Activated naive CD8-positive, alpha-beta T cell treated with anti-CD3 and anti-CD28 coated beads, Interleukin-2, amount 50 U/mL, for 24 hours (primary cell): ENCODE measurements around the gene CDCA4.
"Not testable (repeated sequence)": the region's sequence is repeated elsewhere in the genome, so short reads cannot be mapped to it uniquely, and the experiment has no call there.

Experiments
- ATAC-seq: fragments of 150-1000 bp; cut with Tn5 transposase; one replicate; pipeline ENCODE4 v1.10.0; 2021
- DNase-seq: peaks from one replicate; pipeline ENCODE4 v3.0.0; 2021
- H3K27ac Mint-ChIP-seq: one replicate; pipeline ENCODE4 v1.8.0; 2021; ENCODE audit warnings: mild to moderate bottlenecking, mixed read lengths
- H3K27me3 Mint-ChIP-seq: one replicate; pipeline ENCODE4 v1.8.0; 2021; ENCODE audit warnings: mixed read lengths
- H3K36me3 Mint-ChIP-seq: one replicate; pipeline ENCODE4 v1.8.0; 2021; ENCODE audit warnings: low read depth, mixed read lengths
- H3K4me1 Mint-ChIP-seq: one replicate; pipeline ENCODE4 v1.8.0; 2021; ENCODE audit warnings: mixed read lengths
- H3K4me3 Mint-ChIP-seq: one replicate; pipeline ENCODE4 v1.8.0; 2021; ENCODE audit warnings: mild to moderate bottlenecking, moderate library complexity, mixed read lengths
- H3K9me3 Mint-ChIP-seq: one replicate; pipeline ENCODE4 v1.8.0; 2021; ENCODE audit warnings: mixed read lengths

The CDCA4 gene

DNA sequence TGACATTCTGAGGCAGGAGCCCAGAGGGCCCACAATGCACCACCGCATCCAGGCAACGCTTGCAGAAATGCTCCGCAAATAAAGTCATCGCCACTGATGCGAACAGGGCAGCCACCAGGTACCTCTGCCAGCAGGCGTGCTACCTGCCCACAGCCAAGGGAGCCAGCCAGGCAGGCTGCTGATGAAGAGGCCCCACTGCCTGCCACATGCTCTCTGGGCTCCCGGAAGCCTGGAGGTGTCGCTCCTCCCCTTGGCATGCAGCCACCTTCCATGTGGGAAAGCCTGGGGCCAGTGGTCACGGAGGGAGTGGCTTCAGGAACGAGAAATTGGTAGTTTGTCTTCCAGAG lies 29.6 kb upstream of the CDCA4 start:
- ATAC-seq = no peak
- DNase-seq = no peak
- Mint-ChIP-seq H3K4me1 (peaks cover 6% of the 10 kb centered on the region), H3K9me3 (no peaks in the 10 kb centered on the region), H3K27ac (no peak overlapping the region), H3K36me3 (peaks cover 33% of the 10 kb centered on the region), H3K4me3 (no peak overlapping the region), H3K27me3 (no peaks in the 10 kb centered on the region)

DNA sequence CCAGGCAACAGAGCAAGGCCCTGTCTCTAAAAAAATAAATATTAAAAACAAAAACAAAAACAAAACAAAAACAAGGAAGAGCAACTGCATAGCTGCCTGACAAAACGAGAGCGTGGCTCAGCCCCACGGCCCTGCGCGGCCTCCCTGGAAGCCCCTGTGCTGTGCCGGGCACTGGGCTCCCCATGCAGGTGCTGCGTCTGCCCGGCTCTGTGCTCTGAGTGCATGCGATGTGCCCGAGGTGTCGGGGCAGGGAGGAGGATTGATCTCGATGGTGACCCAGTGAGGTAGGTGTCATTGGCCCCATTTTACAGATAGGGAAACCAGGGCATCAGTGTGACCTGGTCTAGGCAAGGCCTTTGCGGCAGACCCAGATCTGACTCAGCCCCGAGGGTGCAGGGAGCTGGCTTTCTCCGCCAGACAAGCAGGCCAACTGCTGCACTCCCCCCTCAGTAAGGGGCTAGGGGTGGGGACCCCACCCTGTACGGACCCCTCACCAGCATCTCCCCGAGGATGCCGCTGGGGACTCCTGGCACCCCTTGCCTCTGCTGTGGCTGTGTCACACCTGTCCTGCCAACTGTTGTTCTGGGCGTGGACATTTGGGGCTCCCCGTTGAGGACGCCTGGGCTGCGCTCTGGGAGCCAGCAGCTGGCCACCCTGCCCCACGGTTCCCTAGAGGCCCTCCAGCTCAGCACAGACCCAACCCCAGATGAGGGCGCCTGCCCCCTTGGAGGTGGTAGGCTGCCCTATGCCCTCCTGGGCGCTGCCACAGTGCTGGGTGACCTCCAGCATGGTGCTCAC lies 29.1 kb upstream of the CDCA4 start:
- Mint-ChIP-seq H3K4me3 (no peak overlapping the region), H3K36me3 (peaks cover 29% of the 10 kb centered on the region), H3K4me1 (peaks cover 8% of the 10 kb centered on the region), H3K9me3 (no peaks in the 10 kb centered on the region), H3K27ac (no peak overlapping the region), H3K27me3 (peaks cover under 1% of the 10 kb centered on the region)
- DNase-seq (no peak), ATAC-seq (no peak)

DNA sequence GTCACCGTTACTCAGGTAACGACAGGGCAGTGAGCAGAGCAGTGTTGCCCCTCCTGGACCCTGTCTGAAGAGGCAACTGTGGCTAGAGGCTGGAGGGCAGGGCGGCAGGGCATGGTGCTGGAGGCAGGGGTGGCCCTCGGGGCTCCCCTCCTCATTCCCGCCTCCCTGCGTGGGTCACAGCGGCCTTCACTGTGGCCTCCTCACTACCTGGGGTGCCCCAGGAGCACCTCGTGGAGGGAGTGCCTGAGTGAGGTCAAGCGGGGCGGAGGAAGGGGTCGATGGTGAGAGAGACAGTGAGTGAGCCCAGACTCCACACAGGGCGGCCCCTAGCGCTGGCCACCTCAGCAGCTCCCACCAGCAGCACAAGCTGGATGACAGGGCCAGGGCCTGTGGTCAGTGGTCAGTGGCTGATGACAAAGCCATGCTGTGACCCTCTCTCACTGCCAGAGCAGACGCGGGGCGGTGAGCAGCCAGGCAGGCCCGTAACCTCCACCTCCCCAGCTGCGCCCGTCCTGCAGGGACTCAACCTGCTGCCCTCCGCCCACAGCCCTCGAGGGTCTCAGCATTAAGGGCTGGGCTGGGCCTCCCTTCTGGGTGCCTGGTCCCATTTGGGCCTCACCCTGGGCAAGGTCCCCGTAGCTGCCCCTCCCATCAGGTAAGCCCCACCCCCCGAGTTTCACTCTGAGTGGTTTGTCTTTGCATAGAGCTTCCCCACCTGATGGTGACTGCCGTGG lies 26.6 kb upstream of the CDCA4 start:
- ATAC-seq = no peak
- no peak overlapping the region for H3K4me3 Mint-ChIP-seq
- peaks cover 10% of the 10 kb centered on the region for H3K27me3 Mint-ChIP-seq
- DNase-seq = no peak
- H3K9me3 Mint-ChIP-seq = no peaks in the 10 kb centered on the region
- no peak overlapping the region for H3K27ac Mint-ChIP-seq
- H3K36me3 Mint-ChIP-seq = peaks cover 20% of the 10 kb centered on the region
- peaks cover 12% of the 10 kb centered on the region for H3K4me1 Mint-ChIP-seq

DNA sequence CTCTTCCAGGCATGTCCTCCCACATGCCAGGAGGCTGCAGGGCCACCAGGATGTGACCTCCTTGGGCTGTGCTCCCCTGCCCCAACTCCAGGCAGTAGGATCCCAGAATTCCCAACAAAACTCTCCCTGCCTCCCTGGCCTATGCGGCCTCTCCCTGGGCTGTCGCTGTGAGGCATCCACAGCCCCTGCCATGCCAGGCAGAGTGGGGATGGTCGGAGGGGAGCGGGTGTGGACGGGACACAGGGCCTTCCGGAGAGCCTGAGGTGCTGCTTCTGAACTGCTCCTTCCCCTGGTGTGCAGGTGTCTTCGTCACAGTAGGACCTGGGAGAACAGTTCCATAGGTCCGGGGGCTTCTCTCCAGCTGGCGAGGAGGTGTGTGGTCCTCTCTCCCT lies 26.0 kb upstream of the CDCA4 start:
- no peak for ATAC-seq
- peaks cover 12% of the 10 kb centered on the region for H3K4me1 Mint-ChIP-seq
- H3K27ac Mint-ChIP-seq = no peak overlapping the region
- H3K4me3 Mint-ChIP-seq = no peak overlapping the region
- H3K36me3 Mint-ChIP-seq = peaks cover 17% of the 10 kb centered on the region
- DNase-seq = no peak
- H3K27me3 Mint-ChIP-seq = peaks cover 10% of the 10 kb centered on the region
- no peaks in the 10 kb centered on the region for H3K9me3 Mint-ChIP-seq

DNA sequence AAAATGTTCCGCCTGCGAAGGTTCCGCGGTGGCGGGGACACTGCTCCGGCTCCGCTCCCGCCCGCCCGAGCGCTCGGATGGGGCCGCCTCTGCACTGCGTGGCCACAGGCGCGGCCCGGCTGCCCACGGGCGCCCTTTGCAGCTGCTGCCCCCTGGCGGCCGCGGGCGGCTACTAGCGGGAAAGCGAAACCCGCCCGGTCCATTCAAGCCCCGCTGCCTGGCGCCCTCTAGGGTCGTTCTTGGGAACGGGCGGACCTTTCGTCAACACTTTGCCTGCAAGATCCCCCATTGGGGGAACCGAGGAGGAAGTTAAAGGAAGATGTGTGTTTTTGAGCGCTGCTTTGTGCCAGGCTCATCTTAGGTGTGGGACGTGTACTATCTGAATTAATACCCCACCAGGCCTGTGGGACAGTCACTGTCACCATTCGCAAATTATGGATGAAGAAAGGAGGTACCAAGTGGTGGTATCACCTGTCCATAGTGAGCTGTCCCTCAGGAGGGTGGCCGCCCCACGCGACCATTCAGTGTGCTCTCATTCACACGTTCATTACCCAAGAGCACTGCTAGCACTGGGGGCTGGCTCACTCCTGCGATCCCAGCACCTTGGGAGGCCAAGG lies 24.9 kb upstream of the CDCA4 start:
- no peak overlapping the region for H3K27ac Mint-ChIP-seq
- DNase-seq = peak; percentile 97
- peaks cover 8% of the 10 kb centered on the region for H3K36me3 Mint-ChIP-seq
- peaks cover 10% of the 10 kb centered on the region for H3K27me3 Mint-ChIP-seq
- peak; percentile 87 for ATAC-seq
- H3K9me3 Mint-ChIP-seq = no peaks in the 10 kb centered on the region
- H3K4me1 Mint-ChIP-seq = peaks cover 12% of the 10 kb centered on the region
- no peak overlapping the region for H3K4me3 Mint-ChIP-seq

DNA sequence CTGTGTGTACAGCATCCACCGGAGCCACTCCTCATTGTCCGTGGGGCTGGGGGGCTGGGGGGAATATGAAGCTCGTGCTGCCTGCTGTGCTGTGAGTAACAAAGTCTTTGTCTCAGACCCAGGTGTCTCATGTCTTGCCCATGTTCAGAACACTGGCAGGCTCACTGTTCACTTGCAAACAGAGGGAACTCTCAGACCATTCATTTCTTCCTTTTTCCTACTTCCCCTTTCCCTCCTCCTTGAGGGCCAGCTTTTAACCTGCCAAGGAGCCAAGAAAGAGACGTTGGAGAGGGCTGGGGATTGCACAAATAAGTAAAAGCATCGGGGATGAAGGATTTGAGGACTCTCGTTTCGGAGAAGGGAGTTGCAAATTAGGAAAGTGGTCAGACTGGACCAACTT lies 22.8 kb upstream of the CDCA4 start:
- H3K27me3 Mint-ChIP-seq = peaks cover 10% of the 10 kb centered on the region
- H3K9me3 Mint-ChIP-seq = no peaks in the 10 kb centered on the region
- no peaks in the 10 kb centered on the region for H3K36me3 Mint-ChIP-seq
- ATAC-seq (no peak), DNase-seq (no peak)
- H3K4me1 Mint-ChIP-seq = peaks cover 12% of the 10 kb centered on the region
- H3K4me3 Mint-ChIP-seq = no peak overlapping the region
- no peak overlapping the region for H3K27ac Mint-ChIP-seq

DNA sequence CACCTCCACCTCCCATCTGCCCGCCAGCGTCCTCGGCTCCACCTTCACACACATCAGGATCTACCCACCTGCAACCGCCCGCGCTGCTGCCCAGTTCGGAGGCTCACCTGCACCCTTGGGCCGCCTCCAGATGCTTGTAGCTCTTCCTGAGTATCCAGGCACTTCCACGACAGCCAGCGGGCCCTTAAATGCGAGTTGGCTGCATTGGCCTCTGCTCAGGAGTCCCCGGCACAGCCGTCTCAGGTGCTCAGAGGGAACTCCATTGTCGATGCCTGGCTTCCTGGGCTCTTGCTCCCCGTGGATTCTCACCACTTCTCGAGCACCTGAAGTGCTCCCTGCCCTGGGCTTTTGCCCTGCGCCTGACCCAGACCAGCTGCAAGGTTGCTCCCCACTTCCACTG lies 21.9 kb upstream of the CDCA4 start:
- H3K36me3 Mint-ChIP-seq = no peaks in the 10 kb centered on the region
- DNase-seq = no peak
- H3K4me3 Mint-ChIP-seq = no peak overlapping the region
- peaks cover 12% of the 10 kb centered on the region for H3K4me1 Mint-ChIP-seq
- no peak for ATAC-seq
- no peak overlapping the region for H3K27ac Mint-ChIP-seq
- no peaks in the 10 kb centered on the region for H3K9me3 Mint-ChIP-seq
- H3K27me3 Mint-ChIP-seq = peaks cover 10% of the 10 kb centered on the region

DNA sequence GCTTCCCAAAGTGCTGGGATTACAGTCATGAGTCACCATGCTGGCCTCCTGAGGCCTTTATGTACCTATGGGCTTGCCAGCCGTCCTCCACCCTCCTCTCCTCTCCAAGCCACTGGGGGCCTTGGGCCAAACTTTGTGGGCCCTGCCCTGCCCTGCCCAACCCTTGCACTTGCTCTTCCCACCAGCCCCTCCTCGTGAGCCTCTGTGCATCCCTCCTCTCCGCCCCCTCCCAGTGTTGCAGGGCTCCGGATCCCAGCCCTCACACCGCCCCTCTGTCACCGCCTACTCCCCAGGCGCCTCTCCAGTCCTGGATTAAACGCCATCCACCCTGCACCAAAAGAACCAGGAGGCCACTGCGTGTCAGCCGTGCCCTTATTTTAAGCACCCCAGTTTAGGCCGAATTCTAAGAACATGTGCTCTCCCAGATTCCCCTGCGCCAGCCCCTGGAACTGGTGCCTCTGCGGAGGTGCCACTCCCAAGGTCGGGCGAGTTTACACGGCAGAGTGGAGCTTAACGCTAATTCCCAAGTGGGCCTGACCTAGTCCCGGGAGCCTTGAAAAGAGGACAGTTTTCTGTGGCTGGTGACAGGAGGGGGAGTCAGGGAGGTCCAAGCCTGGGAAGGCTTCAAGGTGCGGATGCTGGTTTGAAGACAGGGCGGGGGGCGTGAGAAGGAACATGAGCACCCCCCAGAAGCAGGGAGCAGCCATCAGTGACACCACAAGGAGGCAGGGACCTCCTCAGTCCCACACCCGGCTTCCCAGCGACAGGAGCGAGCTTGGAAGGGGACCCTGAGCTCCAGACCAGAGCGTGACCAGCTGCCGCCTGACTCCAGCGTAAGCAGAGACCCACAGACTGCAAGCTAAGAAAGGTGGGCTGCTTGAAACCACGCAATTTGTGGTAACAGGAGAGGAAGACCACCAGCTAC lies 21.2 kb upstream of the CDCA4 start:
- DNase-seq (no peak), ATAC-seq (no peak)
- Mint-ChIP-seq H3K4me3 (no peak overlapping the region), H3K36me3 (no peaks in the 10 kb centered on the region), H3K9me3 (no peaks in the 10 kb centered on the region), H3K27me3 (peaks cover 10% of the 10 kb centered on the region), H3K27ac (no peak overlapping the region), H3K4me1 (peaks cover 12% of the 10 kb centered on the region)

DNA sequence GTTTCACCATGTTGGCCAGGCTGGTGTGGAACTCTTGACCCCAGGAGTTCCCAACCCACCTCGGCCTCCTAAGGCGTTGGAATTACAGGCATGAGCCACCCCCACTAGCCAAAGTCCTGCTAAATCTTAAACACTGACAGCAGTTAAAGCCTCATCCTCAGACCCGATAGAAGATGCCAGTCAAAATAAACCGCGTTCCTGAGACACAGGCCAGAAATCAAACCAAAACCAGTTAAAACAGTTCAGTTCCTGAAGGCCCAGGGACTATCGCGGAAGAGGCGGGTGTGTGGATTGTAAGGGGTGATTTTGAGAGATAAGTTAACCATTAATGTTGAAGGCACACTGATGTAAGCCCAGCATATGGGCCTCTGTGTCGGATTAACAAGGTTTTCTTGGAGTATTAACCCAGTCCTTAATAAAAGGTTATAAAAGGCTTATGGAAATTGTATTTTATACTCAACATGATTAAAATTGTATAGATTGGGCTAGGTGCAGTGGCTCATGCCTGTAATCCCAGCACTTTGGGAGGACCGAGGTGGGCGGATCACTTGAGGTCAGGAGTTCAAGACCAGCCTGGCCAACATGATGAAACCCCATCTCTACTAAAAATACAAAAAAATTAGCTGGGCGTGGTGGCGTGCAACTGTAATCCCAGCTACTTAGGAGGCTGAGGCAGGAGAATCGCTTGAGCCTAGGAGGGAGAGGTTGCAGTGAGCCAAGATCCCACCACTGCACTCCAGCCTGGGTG lies 18.7 kb upstream of the CDCA4 start:
- ATAC-seq = no peak
- no peak for DNase-seq
- Mint-ChIP-seq H3K27me3 (peaks cover 6% of the 10 kb centered on the region), H3K36me3 (no peaks in the 10 kb centered on the region), H3K4me1 (peaks cover 2% of the 10 kb centered on the region), H3K9me3 (no peaks in the 10 kb centered on the region), H3K4me3 (no peak overlapping the region), H3K27ac (no peak overlapping the region)

DNA sequence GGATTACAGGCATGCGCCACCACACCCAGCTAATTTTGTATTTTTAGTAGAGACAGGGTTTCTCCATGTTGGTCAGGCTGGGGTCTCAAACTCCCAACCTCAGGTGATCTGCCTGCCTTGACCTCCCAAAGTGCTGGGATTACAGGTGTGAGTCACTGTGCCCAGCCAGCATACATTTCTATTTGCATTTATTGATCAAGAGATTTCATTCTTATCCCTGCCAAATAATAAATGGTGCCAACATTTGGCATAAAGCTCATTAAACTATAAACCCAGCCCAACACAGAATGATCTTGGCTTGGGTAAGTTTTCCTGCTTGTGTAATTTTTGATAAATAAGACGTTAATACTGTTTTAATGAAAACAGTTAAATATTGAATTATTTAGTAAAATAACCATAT lies 14.7 kb upstream of the CDCA4 start:
- not testable (repeated sequence) for H3K27me3 Mint-ChIP-seq, H3K4me3 Mint-ChIP-seq, H3K27ac Mint-ChIP-seq, H3K9me3 Mint-ChIP-seq, DNase-seq, H3K36me3 Mint-ChIP-seq, ATAC-seq
- peaks cover 17% of the 10 kb centered on the region for H3K4me1 Mint-ChIP-seq

DNA sequence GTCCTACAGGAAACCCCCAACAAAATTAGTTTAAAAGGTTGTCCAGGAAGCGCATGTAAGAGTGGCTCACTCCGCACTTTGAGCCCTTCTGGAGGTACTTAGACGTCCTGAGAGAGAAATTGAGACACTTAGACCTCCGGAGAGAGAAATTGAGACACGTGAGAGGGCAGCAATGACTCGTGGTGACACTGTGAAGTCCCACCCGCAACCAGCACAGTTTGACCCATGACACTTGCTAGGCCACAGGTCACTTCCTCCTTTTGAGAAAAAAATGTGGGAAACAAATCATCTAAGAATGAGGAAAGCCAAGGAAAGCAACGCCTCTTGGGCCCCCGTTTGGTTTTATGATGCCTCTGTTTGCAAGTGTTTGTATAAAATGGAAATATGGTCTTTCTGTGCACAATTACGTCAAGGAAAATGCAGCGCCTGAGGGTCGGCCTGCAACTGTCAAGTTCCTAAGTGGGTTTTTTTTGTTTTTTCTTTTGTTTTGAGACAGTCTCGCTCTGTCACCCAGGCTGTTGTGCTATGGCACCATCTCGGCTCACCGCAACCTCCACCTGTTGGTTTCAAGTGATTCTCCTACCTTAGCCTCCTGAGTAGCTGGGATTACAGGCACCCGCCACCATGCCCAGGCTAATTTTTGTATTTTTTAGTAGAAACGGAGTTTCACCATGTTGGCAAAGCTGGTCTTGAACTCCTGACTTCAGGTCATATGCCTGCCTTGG lies 13.6 kb upstream of the CDCA4 start:
- Mint-ChIP-seq H3K27ac (no peak overlapping the region), H3K36me3 (no peaks in the 10 kb centered on the region), H3K9me3 (peaks cover 4% of the 10 kb centered on the region), H3K27me3 (no peaks in the 10 kb centered on the region), H3K4me3 (peak overlapping the region; percentile 72), H3K4me1 (peaks cover 17% of the 10 kb centered on the region)
- no peak for ATAC-seq
- no peak for DNase-seq

DNA sequence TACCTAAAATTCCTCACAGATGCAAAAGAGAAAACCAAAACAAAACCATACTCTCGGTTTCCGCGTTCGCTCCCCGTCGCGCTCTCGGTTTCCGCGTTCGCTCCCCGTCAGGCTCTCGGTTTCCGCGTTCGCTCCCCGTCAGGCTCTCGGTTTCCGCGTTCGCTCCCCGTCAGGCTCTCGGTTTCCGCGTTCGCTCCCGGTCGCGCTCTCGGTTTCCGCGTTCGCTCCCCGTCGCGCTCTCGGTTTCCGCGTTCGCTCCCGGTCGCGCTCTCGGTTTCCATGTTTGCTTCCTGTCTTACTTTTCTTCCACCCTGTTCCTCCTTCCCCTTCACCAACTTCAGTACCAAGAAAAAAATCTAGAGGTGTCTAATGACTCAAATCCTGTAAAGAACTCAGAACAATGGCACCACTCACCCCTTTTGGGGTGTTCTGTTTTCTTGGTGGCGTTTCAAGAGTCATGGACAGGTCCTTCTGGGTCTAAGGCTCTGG lies 12.6 kb upstream of the CDCA4 start:
- Mint-ChIP-seq H3K27ac (peak overlapping the region; percentile 59), H3K4me3 (peak overlapping the region; percentile 72), H3K4me1 (peaks cover 17% of the 10 kb centered on the region)
- H3K36me3 Mint-ChIP-seq, ATAC-seq, H3K27me3 Mint-ChIP-seq, H3K9me3 Mint-ChIP-seq, DNase-seq: not testable (repeated sequence)

DNA sequence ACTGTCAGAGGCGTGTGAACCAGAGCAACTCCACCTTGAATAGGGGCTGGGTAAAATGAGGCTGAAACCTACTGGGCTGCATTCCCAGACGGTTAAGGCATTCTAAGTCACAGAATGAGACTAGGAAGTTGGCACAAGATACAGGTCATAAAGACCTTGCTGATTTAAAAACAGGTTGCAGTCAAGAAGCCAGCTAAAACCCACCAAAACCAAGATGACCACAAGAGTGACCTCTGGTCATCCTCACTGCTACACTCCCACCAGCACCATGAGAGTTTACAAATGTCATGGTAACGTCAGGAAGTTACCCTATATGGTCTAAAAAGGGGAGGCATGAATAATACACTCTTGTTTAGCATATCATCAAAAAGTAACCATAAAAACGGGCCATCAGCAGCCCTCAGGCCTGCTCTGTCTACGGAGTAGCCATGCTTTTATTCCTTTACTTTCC lies 11.6 kb upstream of the CDCA4 start:
- Mint-ChIP-seq H3K4me3 (peak overlapping the region; percentile 72), H3K4me1 (peaks cover 17% of the 10 kb centered on the region)
- H3K27me3 Mint-ChIP-seq, H3K27ac Mint-ChIP-seq, H3K36me3 Mint-ChIP-seq, DNase-seq, ATAC-seq, H3K9me3 Mint-ChIP-seq: not testable (repeated sequence)
